ENCODE data around the gene ZNF526. TPM values are rescaled to one million over a fixed set of nuclear protein-coding genes. Genes with fewer than 3 reads are reported as not detected.
"Not testable (repeated sequence)": the region's sequence is repeated elsewhere in the genome, so short reads cannot be mapped to it uniquely, and the experiment has no call there.

Gene ZNF526
- total RNA-seq, 1 donor from 2014 or later, result 20.0 TPM

DNA sequence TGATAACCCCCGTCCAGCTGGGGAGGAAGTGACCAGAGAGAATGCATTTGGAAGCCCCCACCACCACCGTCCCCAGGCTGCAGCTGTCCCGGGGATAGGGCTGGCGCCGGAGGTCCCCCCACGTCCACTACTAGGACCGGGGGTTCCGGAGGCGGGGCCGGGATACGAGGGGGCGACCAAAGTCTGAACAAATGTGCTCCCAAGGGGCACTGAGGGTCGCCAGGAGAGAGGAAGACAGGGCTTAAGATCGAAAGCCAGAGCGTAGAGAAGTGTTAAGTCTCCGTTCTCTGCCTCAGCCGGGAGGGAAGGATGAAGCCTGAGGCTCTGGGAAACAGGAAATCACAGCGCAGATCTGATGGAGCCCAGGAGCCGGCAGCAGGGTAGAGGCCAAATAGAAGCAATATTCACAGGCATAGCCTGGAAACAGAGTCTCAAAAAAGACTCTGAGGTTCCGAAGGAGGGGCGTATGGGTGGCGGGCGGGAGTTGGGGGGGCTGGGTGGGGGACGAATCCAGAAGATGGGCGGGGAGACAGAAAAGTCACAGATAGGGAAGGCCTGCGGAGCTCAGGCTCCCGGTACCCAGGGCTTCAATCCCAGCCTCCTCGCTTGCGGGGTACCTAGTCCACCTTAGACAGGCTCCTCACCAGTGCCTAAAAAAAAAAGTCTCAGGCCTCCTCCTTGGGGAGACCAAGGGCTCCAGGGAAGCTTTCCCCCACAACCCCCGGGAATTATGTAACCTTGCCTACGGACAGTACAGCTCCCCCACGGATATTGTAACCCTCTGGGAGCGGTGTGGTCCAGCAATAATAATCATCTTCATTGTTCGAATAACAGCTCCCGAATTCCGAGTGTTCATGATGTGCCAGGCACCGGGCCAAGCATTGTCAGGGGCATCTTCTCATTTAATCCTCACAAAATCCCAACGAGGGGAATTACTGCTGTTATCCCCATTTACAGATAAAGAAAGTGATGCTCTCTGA lies 35.9 kb downstream of the ZNF526 start:
- intact Hi-C loops (cut with micrococcal nuclease), result loop anchor here (1.0 kb wide), 1 partner anchor 12 kb away; no protein-coding TSS in a partner anchor

DNA sequence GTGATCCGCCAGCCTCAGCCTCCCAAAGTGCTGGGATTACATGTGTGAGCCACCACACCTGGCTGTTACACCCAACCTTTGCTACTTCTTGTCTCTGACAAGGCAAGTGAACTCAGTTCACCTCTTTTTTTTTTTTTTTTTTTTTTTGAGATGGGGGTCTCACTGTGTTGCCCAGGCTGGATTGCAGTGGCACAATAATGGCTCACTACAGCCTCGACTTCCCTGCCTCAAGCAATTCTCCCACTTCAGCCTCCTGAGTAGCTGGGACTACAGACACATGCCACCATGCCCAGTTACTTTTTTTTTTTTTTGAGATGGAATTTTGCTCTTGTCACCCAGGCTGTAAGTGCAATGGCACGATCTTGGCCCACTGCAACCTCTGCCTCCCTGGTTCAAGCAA lies 37.7 kb downstream of the ZNF526 start:
- intact Hi-C loops (cut with micrococcal nuclease), result not testable (repeated sequence)

GRCh38 chr19:42261763-42262162 lies 41.7 kb downstream of the ZNF526 start:
- intact Hi-C loops (cut with micrococcal nuclease), result no loop called here

- intact Hi-C loops (cut with micrococcal nuclease), result not testable (repeated sequence)
Measured at GRCh38 chr19:42266105-42266504, 46.0 kb downstream of the ZNF526 start.

DNA sequence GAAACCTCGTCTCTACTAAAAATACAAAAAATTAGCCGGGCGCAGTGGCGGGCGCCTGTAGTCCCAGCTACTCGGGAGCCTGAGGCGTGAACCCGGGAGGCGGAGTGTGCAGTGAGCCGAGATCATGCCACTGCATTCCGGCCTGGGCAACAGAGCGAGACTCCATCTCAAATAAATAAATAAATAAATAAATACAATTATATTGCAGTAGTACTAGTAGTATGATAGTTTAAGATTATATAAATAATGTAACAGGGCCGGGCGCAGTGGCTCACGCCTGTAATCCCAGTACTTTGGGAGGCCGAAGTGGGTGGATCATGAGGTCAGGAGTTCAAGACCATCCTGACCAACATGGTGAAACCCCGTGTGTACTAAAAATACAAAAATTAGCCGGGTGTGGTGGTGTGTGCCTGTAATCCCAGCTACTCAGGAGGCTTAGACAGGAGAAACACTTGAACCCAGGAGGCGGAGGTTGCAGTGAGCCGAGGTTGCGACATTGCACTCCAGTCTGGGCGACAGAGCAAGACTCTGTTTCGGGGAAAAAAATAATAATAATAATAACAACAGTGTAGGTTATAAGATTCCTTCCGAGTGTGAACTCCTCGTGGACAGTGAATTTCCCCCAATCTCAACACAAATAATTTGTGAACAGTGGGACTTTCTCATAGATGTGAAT lies 47.0 kb downstream of the ZNF526 start:
- intact Hi-C loops (cut with micrococcal nuclease), result not testable (repeated sequence)

- intact Hi-C loops (cut with micrococcal nuclease), result loop anchor here (1.0 kb wide), 6 partner anchors 12 to 135 kb away; partner anchors contain the start of genes ERF, POU2F2 and ZNF526
Measured at GRCh38 chr19:42267644-42268141, 47.6 kb downstream of the ZNF526 start.

DNA sequence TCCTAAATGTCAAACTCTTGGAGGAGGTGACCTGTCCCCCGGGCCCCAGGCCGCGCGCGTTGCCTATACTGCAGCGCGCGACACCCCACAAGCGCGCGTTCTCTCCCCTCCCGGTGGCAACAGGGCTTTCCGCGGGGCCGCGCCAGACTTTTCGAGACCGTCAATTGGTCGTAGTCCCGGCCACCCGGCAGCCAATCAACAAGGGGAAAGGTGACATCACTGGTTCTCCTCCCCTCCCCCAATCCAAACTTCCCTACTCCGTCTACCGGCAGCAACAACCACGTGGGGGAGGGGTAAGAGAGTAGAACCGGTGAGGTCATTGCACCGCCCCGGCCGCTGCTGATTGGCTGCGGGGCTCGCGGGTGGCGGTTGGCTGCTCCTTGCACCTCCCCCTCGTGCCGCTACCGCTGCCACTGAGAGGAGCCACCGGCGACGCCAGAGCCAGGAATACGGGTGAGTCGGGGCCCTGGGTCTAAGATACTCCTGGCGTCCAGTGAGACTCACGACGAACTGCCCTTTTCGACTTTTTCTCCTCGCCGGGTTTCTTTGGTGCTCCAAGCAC lies 48.1 kb downstream of the ZNF526 start:
- intact Hi-C loops (cut with micrococcal nuclease), result loop anchor here (1.0 kb wide), 6 partner anchors 12 to 136 kb away; partner anchors contain the start of genes ERF, POU2F2 and ZNF526

- intact Hi-C loops (cut with micrococcal nuclease), result loop anchor here (1.0 kb wide), 6 partner anchors 11 to 137 kb away; partner anchors contain the start of genes ERF, POU2F2 and ZNF526
Measured at GRCh38 chr19:42268704-42269477, 48.8 kb downstream of the ZNF526 start, which contains the start of gene CIC. CIC (plus strand) TSS chr19:42269252; CDS start chr19:42271784, 2,532 bp downstream.

DNA sequence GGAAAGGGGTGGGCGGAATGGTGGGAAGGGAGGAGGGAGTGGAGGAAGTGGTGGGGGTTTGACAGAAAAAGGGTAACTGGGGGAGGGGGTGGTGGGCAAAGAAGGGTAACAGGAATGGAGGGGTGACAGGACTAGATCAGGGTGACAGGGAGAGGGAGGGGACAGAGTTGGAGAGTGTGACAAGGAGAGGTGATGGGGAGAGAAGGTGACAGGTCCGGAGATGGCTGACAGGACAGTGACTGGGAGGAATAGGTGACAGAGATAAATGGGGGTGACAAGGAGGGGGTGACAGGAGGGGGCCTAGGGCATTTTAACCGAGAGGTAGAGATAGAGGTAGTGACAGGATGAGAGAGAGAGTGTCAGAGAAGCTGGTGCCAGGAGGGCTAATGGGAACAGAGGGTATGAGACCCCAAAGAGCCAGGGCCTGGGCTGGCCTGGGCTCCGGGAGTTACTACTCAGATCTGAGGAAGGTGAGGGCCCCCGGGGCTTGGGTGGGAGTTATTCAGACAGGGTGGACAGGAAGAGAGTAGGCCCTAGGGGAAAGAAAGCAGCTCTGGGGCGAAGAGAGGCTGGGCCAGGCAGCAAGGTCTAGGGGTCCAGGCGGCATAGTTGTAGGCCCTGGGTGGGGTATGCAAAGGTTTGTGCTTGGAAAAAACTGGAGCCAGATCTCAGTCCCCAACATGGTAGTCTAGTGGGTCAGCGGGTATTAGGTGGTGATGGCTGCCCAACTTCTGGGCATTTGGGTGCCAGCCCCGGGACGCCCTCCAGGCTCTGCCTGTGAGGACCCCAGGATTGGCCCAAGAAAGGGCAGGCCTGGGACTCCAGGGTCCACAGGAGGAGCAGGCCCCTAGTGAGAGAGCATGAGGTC lies 49.6 kb downstream of the ZNF526 start:
- intact Hi-C loops (cut with micrococcal nuclease), result no loop called here

DNA sequence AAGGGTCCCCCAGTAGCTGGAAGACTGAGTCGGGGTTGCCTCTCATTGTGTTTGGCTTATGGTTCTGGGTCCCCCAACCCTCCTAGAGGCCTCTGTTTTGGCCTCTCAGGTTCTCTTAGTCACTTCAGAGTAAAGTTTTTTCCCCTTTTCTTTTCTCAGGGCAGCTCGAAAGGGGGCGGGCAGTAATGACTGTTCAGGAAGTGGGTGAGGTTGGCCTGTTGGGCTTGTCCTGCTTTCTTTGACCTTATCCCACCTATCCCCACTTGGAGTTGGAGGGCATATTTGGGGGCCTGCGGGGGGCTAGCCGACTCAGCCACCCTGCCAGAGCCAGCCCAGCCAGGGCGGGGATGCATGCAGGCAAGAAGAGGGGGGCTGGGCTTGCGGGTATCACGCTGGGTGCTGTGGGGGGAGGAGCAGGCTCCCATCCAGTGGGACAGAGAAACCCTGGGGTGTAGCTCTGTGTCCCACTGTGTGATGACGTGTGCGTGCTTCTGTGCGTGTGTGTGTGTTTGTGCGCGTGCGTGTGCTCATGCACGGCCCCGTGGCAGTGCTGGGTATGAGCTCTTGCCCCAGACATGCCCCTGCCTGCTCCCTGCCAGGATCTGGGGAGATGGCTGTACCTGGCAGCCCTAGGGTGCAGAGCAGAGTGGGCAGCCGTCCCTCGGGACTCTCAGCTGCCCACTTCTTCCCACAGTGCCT lies 50.4 kb downstream of the ZNF526 start:
- intact Hi-C loops (cut with micrococcal nuclease), result no loop called here

DNA sequence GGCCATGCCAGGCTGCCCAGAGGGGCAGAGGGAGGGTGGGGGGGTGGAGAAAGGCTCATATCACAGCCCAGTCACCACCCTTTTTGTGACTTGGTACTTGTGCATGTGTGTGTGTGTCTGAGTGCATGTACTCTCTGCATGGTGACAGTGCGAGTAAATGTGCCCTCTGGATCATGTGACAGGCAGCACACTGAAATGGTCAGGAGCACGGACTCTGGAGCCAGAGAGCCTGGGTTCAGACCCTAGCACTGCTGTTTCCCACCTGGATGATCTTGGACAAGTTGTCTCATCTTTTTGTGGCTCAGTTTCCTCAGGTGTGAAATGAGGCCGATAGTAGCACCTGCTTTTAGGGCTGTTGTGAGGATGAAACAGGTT lies 50.9 kb downstream of the ZNF526 start:
- intact Hi-C loops (cut with micrococcal nuclease), result no loop called here

DNA sequence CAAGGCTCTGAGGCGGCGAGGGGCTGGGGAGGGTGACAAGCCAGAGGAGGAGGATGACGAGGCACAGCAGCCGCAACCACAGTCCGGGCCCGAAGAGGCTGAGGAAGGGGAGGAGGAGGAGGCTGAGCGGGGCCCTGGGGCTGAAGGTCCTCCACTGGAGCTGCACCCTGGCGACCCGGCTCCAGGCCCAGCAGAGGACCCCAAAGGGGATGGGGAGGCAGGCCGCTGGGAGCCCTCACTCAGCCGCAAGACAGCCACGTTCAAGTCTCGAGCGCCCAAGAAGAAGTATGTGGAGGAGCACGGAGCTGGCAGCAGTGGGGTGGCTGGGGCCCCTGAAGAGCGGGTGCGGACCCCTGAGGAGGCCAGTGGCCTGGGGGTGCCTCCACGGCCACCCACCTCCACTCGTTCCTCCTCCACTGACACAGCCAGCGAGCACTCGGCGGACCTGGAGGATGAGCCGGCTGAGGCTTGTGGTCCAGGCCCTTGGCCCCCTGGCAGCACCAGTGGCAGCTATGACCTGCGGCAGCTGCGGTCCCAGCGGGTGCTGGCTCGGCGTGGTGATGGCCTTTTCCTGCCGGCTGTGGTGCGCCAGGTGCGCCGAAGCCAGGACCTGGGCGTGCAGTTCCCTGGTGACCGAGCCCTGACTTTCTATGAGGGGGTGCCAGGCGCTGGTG lies 51.9 kb downstream of the ZNF526 start:
- intact Hi-C loops (cut with micrococcal nuclease), result no loop called here

GRCh38 chr19:42272535-42272897 lies 52.4 kb downstream of the ZNF526 start:
- intact Hi-C loops (cut with micrococcal nuclease), result no loop called here

DNA sequence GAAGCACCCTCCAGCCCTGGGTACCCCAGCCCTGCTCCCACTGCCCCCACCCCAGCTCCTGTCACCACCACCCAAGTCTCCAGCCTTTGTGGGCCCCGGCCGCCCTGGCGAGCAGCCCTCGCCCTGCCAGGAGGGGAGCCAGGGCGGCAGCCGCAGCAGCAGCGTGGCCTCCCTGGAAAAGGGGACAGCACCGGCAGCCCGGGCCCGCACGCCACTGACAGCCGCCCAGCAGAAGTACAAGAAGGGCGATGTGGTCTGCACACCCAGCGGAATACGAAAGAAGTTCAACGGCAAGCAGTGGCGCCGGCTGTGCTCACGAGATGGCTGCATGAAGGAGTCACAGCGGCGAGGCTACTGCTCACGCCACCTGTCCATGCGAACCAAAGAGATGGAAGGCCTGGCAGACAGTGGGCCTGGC lies 52.9 kb downstream of the ZNF526 start:
- intact Hi-C loops (cut with micrococcal nuclease), result no loop called here

DNA sequence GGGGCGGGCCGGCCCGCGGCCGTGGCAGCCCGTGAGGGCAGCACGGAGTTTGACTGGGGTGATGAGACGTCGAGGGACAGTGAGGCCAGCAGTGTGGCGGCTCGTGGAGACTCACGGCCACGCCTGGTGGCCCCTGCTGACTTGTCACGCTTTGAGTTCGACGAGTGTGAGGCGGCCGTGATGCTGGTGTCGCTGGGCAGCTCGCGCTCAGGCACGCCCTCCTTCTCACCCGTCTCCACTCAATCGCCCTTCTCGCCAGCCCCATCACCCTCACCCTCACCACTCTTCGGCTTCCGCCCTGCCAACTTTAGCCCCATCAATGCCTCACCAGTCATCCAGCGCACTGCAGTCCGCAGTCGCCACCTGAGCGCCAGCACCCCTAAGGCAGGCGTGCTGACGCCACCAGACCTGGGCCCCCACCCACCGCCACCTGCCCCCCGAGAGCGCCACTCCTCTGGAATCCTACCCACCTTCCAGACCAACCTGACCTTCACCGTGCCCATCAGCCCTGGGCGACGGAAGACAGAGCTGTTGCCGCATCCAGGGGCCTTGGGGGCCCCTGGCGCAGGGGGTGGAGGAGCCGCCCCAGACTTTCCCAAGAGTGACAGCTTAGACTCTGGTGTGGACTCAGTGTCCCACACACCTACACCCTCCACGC lies 53.4 kb downstream of the ZNF526 start:
- intact Hi-C loops (cut with micrococcal nuclease), result no loop called here

- intact Hi-C loops (cut with micrococcal nuclease), result no loop called here
Measured at GRCh38 chr19:42274065-42274682, 54.1 kb downstream of the ZNF526 start.

GRCh38 chr19:42275103-42275502 lies 55.0 kb downstream of the ZNF526 start:
- intact Hi-C loops (cut with micrococcal nuclease), result no loop called here

DNA sequence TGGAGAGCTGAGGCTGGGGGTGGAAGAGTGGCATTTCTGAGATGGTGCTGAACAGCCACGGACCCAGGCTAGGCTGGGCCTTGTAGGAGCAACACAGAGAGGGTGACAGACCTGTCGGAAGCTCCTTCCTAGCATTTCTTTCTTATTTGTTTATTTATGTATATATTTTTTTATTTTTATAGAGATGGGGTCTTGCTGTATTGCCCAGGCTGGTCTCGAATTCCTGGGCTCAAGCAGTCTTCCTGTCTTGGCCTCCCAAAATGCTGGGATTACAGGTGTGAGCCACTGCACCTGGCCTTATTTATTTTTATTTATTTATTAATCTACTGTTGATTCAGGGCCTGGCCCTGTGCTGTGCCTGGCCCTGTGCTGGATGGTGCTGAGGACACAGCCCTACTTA lies 55.4 kb downstream of the ZNF526 start:
- intact Hi-C loops (cut with micrococcal nuclease), result no loop called here

Data from T-helper 2 cell treated with Interferon-gamma antibody and Interleukin-4, amounts not matched to agents 100 ng/mL and 5 ng/mL, for 36 hours (primary cell).